ENCODE results near the gene RNF126.

DNA sequence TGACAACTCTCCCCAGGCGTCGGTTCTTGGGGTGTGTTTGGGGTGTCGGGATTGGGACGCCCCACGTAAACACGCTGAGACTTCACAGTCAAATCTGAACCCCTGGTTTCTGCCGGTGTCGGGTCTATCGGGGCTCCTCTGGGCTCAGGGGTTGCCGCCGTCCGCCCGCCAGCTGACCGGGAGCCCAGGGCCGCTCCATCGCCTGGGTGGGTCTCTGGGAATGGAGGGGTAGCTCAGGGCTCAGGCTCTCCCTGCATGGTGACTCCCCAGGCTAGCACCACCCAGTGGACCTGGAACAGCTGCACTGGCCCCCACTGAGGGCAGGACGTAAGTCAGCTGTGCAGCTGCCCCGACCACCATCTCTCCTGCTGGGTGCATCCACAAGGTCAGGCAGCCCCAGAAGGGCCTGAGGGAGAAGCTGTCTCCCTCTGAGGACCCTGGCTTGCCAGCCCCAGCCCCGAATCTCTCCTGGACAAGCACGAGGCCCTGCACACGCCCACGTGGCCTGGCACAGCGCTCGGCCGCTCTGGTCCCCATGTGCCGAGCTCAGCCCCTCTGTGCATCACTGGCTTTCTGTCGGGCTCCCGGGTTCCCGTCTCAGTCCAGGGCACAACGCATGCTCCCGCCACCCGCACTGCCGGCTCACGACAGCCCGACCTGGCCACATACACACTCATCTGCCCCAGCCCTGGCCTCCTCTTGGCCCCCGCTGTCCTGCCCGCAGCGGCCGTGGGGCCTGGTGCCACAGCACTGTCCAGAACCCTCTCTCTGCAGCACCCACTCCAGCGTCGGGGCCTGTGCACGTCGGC is 6.1 kb downstream of the RNF126 start:
- no peak for TF ChIP-seq POLR2A (IDR thresholded peaks at IDR 0.05; ENCODE audit: low read depth, low read length)
- no peak for TF ChIP-seq BHLHE40 (IDR thresholded peaks at IDR 0.05; ENCODE audit: low read depth, low read length)
- TF ChIP-seq, protein P1, sequence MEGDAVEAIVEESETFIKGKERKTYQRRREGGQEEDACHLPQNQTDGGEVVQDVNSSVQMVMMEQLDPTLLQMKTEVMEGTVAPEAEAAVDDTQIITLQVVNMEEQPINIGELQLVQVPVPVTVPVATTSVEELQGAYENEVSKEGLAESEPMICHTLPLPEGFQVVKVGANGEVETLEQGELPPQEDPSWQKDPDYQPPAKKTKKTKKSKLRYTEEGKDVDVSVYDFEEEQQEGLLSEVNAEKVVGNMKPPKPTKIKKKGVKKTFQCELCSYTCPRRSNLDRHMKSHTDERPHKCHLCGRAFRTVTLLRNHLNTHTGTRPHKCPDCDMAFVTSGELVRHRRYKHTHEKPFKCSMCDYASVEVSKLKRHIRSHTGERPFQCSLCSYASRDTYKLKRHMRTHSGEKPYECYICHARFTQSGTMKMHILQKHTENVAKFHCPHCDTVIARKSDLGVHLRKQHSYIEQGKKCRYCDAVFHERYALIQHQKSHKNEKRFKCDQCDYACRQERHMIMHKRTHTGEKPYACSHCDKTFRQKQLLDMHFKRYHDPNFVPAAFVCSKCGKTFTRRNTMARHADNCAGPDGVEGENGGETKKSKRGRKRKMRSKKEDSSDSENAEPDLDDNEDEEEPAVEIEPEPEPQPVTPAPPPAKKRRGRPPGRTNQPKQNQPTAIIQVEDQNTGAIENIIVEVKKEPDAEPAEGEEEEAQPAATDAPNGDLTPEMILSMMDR (conservative IDR thresholded peaks at IDR 0.05; ENCODE audit: low read depth, low read length) = no peak
- TF ChIP-seq RFX5 (IDR thresholded peaks at IDR 0.05; ENCODE audit: low read depth, low read length) = no peak
